ENCODE results near the gene FOXN4. TPM values are rescaled to one million over a fixed set of nuclear protein-coding genes. Genes with fewer than 3 reads are reported as not detected.

FOXN4 gene
- total RNA-seq, 2 donors from 2014 or later = not detected

DNA sequence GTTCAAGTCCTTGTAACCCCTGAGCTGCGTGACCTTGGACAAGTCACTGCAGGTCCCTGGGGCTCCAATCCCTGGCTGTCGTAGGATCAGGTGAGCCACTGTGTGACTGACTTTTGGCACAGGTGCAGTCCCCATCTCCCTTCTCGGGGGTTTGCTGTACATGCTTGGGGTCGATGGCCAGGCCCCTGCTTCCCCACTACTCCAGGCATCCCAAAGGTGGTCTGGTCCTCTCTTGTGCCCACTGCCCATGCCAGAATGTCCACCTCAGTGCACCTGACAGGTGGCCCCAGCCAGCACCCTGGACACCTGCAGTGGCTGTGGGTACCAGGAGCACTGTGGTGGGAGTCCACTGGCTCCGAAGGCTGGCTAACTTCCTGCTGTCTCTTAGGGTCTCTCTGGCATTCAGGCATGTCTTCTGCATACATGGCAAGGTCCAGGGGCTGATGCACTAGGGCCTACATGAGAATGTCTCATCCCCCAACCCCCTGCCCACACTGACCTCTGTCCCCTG is 14.7 kb downstream of the FOXN4 start:
- Histone ChIP-seq H3K27ac (no peak overlapping the region), H3K9me3 (no peaks in the 10 kb centered on the region), H3K36me3 (no peaks in the 10 kb centered on the region), H3K4me3 (no peak overlapping the region), H3K27me3 (no peaks in the 10 kb centered on the region), H3K4me1 (peaks cover 0 to 12% of the 10 kb centered on the region in 2 donors)
- no peak for DNase-seq (ENCODE audit: low spot score)
- TF ChIP-seq CTCF (IDR thresholded peaks at IDR 0.05) = no peak

DNA sequence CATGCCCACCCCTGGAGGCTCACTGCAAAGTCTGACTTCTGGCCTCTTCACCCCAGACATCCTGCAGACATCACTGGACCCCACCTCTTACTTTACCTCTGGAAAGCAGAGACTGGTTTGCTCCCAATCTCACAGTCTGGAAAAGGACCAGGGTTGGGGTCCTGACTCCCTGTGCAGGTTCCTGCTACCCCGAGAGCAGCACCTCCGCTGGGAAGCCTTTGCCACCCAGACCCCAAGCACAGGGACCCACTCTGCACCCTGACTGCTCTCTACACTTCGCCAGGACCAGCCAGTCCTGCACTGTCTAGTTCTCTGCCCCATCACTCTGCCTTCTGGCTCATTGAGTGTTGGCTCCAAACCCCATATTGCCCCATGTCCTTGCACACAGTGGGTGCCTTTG is 16.0 kb downstream of the FOXN4 start:
- no peak for TF ChIP-seq CTCF (IDR thresholded peaks at IDR 0.05)
- DNase-seq (ENCODE audit: low spot score) = no peak

DNA sequence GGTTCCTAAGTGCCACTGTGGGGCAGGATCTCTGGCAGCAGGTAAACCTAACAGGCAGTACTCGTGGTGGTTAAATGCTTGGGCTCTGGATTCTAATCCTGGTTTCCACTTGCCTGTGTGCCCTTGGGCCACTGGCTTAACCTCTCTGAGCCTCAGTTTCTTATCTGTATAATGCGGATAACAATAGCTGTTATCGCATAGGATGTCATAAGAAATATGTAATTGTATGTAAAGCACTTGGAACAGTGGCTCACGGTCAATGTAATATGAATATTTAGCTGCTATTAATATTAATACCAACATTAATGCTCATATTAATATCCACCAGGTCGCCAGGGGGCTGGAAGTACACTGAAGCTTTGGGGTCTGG is 16.8 kb downstream of the FOXN4 start:
- no peak overlapping the region for H3K27ac ChIP-seq

More for the DNA sequence above, 16.0 kb downstream of the FOXN4 start:
- peaks cover 0 to 12% of the 10 kb centered on the region in 2 donors for H3K4me1 ChIP-seq
- H3K27me3 ChIP-seq = no peaks in the 10 kb centered on the region
- H3K27ac ChIP-seq = no peak overlapping the region
- no peak overlapping the region for H3K4me3 ChIP-seq
- H3K36me3 ChIP-seq = no peaks in the 10 kb centered on the region
- no peaks in the 10 kb centered on the region for H3K9me3 ChIP-seq

DNA sequence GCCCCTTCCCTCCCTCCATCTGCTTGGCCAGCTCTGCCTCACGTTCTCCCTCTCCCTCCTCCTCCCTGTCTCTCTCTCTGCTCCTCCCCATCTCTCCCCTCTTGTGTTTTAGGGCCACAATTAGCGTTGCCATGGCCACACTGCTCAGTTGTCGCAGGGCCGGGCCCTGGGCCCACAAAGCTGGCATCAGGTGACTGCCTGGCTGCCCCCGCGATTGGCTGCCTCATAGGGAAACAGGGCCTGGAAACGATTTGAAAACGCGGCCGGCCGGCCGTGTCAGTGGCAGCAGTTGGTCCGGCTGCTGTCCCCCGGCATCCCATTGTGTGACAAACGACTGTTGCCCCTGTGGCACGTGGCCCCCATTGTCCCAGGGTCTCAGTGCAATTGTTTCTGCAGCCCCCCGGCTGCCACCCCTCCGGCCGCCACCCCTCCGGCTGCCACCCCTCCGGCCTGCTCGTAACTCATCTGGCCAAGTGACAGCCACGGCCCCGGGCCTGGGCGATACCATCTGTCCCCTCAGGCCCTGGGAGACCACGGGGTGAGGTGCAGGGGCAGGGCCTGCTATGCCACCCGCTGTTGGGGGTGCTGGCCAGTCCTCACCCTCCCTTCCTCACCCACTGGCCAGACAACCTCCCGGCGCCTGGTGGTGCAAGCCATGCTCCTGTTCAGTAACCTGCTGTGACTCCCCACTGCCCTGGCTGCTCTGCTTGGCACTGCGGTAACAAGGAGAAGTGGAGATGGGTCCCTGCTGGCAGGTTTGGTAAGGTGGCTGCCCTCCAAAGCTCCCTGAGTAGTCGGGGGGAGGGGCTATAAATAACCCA is 17.4 kb downstream of the FOXN4 start:
- peaks cover 0 to 12% of the 10 kb centered on the region in 2 donors for H3K4me1 ChIP-seq
- H3K36me3 ChIP-seq = no peaks in the 10 kb centered on the region
- peak; percentile 64 for DNase-seq (ENCODE audit: low spot score)
- peak overlapping the region in 1 of 2 donors; percentile 16 for H3K27ac ChIP-seq
- H3K4me3 ChIP-seq = peak overlapping the region; percentile 29 to 42
- H3K27me3 ChIP-seq = no peaks in the 10 kb centered on the region
- H3K9me3 ChIP-seq = no peaks in the 10 kb centered on the region
- TF ChIP-seq CTCF (IDR thresholded peaks at IDR 0.05) = no peak

More for the DNA sequence above, 16.8 kb downstream of the FOXN4 start:
- H3K36me3 ChIP-seq = no peaks in the 10 kb centered on the region
- no peak for TF ChIP-seq CTCF (IDR thresholded peaks at IDR 0.05)
- H3K27me3 ChIP-seq = no peaks in the 10 kb centered on the region
- H3K4me3 ChIP-seq = peak overlapping the region in 1 of 2 donors; percentile 42
- H3K4me1 ChIP-seq = peaks cover 0 to 12% of the 10 kb centered on the region in 2 donors
- H3K9me3 ChIP-seq = no peaks in the 10 kb centered on the region
- no peak for DNase-seq (ENCODE audit: low spot score)

DNA sequence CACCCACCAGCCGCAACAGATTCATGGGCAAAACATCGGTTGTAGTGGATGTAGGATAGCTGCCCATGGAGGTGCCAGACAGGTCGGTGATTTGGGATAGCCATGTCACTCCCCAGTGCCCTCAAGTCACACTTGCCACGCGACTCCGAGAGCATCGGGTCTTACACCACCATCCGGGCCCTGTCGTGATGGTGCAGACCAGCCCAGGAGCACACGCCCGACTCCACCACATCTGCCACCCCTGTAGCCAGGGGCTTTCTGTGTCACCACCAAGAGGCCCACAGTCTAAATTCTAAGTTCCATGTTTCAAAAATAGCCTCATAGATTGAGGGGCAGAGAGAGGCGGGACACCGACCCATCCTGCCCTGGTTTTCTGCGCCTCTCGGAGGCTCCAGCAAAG is 18.0 kb downstream of the FOXN4 start:
- Histone ChIP-seq H3K27ac (no peak overlapping the region), H3K27me3 (no peaks in the 10 kb centered on the region), H3K36me3 (no peaks in the 10 kb centered on the region), H3K9me3 (no peaks in the 10 kb centered on the region), H3K4me1 (peaks cover 0 to 12% of the 10 kb centered on the region in 2 donors), H3K4me3 (peak overlapping the region; percentile 29 to 42)
- no peak for DNase-seq (ENCODE audit: low spot score)
- TF ChIP-seq CTCF (IDR thresholded peaks at IDR 0.05) = no peak
